GM12873 (cell line): Measurements from ENCODE around the gene PEX16.
A peak's percentile ranks its signal among the peaks of the same experiment; 100 is the strongest.

ENCODE experiments used
- CTCF ChIP-seq: IDR thresholded peaks from 2 replicates; pipeline ENCODE4 v1.5.1; 2012; ENCODE audit warnings: low read depth, mild to moderate bottlenecking, moderate library complexity, low read length, control low read depth; ENCODE audit not compliant: insufficient read depth; ENCODE audit errors: missing control alignments

PEX16 gene

GRCh38 chr11:45881708-45882368, 35.8 kb downstream of the PEX16 start:
- TF ChIP-seq CTCF: no peak

GRCh38 chr11:45880772-45881570, 36.7 kb downstream of the PEX16 start:
- no peak for TF ChIP-seq CTCF

GRCh38 chr11:45879803-45880686, 37.6 kb downstream of the PEX16 start:
- no peak for TF ChIP-seq CTCF

GRCh38 chr11:45877845-45878244, 39.8 kb downstream of the PEX16 start:
- TF ChIP-seq CTCF: no peak

GRCh38 chr11:45877221-45877620, 40.5 kb downstream of the PEX16 start:
- TF ChIP-seq CTCF: no peak

GRCh38 chr11:45876401-45876800, 41.3 kb downstream of the PEX16 start:
- no peak for TF ChIP-seq CTCF

GRCh38 chr11:45872651-45873356, 44.9 kb downstream of the PEX16 start:
- TF ChIP-seq CTCF: peak; percentile 75
